Fibroblast of pulmonary artery (primary cell): Measurements from ENCODE around the gene LRRC25.
A peak's percentile ranks its signal among the peaks of the same experiment; 100 is the strongest.

Source experiments
- DNase-seq: peaks from one replicate; pipeline ENCODE4 v3.0.0-alpha.2; 2010; ENCODE audit warnings: low read depth
- H3K4me3 ChIP-seq: replicated peaks from 2 replicates; pipeline ENCODE4 v1.5.1; 2011; ENCODE audit warnings: low read depth, mild to moderate bottlenecking, control low read depth, low read length, moderate library complexity
- CTCF ChIP-seq: IDR thresholded peaks from 2 replicates; pipeline ENCODE4 v1.5.1; 2011; ENCODE audit warnings: mild to moderate bottlenecking, control low read depth, low read length, inconsistent platforms; ENCODE audit errors: missing control alignments

Gene LRRC25

DNA sequence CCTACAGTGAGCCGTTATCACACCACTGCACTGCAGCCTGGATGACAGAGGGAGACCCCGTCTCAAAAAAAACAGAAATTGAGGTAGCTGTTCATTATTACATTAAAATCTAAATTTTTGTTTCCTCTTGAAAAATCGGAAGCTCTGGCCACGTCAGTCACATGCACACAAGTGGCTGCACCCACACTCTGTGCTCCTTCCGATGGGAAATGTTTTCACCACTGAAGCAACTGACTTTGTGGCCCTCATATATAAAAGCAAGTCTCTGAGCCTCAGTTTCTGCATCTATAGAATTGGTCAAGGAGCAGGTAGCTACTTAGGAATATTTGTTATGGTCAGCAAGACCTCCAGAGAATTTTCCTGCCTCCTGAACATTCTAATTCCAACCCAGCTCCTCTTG is 4.5 kb downstream of the LRRC25 start:
- no peak for DNase-seq
- H3K4me3 ChIP-seq: no peak overlapping the region
- TF ChIP-seq CTCF: no peak

DNA sequence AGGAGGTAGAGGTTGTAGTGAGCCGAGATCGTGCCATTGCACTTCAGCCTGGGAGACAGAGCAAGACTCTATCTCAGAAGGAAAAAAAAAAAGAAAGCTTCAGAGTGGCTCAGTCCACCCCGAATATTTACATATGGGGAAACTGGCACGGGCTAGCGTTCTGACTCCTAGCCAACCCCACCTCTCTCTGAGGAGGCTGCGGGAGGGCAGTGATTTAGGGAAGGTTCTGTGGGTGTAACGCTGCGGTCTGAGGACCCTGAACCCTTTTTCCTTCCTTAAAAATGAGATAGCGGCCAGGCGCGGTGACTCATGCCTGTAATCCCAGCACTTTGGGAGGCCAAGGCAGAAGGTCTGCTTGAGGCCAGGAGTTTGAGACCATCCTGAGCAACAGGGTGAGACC is 5.0 kb downstream of the LRRC25 start:
- no peak overlapping the region for H3K4me3 ChIP-seq
- peak; percentile 75 for DNase-seq
- TF ChIP-seq CTCF: no peak

DNA sequence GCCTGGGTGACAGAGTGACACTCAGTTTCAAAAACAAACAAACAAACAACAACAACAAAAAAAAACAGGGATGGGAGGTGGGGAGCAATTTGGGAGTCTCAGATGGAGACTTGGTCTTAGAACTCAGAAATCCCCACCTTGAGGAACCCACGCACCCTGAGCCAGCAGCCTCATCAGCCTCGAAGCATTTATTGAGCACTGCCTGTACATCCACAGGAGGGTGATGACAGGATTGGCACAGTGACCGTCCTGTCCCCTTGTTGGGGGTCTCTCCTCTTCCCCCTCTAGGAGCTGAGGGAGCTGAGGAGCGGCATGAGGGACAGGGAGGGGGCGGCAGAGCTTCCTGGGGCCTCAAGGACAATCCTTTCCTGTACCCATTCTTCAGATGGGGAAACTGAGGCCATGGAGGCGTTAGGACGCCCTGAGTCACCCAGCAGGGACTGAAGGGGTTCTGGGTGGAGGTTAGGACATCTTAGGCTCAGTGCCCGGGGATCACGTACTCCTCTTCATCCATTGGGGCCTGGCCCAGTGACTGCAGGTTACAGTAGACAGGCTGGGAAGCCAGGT is 5.8 kb downstream of the LRRC25 start:
- no peak for DNase-seq
- no peak for TF ChIP-seq CTCF
- no peak overlapping the region for H3K4me3 ChIP-seq

DNA sequence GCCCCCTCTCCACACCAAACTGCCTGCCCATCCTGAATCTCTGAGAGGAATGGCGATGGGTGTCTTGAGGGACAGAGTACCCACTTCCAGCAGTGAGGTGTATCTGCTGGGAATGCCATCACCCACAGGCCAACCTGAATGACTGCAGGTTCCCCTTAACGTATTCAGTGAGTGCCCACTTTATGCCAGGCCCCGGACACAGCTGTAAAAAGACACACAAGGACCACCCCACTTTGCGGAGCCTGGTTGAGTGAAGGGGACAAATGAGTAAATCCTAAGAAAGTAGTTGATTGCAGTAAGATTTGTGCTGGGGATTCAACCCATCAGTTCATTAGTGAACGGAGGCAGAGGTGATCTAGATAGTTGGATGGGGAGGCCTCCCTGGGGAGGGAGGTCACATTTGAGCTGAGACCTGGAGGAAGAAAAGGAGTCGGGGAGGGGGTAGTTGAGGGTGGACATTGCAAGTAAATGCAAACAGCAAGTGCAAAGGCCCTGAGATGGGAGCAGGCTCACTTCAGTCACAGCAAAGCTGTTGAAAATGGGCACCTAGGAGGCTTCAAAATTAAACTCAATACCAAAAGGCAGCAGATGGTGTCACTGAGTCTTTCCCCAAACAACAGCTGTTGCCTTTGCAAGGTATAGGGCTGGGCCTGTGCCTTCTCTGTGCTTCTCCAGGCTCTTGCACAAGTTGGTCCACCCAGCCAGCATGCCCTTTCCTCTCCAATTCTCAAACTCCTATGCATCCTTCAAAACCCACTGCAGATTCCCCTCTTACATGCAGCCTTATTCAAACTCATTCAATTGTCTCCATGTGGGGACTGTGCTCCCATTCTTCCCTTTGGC is 7.1 kb downstream of the LRRC25 start:
- DNase-seq: peak; percentile 43
- H3K4me3 ChIP-seq: no peak overlapping the region
- no peak for TF ChIP-seq CTCF

DNA sequence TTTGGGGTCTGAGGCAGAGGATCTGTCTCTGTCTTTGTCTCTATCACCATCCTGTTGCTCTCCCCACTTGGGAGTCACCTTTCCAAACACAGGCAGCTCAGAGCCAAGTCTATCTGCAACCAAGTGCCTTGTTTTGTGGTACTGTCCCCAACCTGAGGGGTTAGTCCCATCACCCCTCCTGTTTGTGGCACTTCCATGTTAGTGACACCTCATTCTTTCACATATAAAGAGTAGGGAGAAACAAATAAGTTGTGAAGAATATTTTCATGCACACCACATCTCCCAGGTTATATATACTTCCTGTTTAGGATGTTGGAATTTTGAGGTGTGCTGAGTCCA is 7.7 kb downstream of the LRRC25 start:
- peak overlapping the region; percentile 12 for H3K4me3 ChIP-seq
- TF ChIP-seq CTCF: no peak
- DNase-seq: no peak

DNA sequence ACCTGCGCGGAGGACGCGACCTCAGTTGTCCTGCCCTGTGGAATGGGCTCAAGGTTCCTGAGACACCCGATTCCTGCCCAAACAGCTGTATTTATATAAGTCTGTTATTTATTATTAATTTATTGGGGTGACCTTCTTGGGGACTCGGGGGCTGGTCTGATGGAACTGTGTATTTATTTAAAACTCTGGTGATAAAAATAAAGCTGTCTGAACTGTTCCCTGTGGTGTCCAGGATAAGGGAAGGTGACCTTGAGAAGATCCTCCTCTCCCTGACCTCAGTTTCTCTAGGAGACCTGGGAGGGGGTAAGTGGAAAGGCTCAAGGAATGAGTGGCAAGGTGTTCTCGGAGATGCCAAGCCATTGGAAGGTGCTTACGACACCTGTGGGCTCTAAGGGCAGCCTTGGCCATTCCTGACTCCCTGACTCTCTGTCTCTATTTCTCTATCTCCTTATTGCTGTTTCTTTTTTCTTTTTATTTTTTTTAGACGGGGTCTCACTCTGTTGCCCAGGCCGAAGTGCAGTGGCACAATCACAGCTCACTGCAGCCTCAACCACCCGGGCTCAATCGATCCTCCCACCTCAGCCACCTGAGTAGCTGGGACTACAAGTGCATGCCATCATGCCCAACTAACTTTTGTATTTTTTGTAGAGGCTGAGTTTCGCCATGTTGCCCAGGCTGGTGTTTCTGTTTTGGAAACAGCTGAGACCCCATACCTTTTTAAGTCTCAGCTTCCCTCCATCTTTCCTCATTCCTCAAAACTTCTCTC is 8.3 kb downstream of the LRRC25 start:
- DNase-seq: no peak
- peak overlapping the region; percentile 83 for H3K4me3 ChIP-seq
- no peak for TF ChIP-seq CTCF
